Muscle of back (tissue), 11 donors: ENCODE results near the gene SV2C. TPM values are rescaled to one million over a fixed set of nuclear protein-coding genes. Genes with fewer than 3 reads are reported as not detected.
"Not testable (repeated sequence)": the region's sequence is repeated elsewhere in the genome, so short reads cannot be mapped to it uniquely, and the experiment has no call there.

Experiments used
- DNase-seq, 3 donors: peaks; one replicate each; pipeline versions ENCODE4 v3.0.0 to v3.0.0-alpha.2; 2013
- polyA plus RNA-seq, 10 donors: library from polyadenylated mRNA; unstranded; fragments of 120-200 nt; gene quantifications; one replicate each; pipeline ENCODE4 v1.2.1, GENCODE V29; 2013; ENCODE audit not compliant: insufficient read length in 10 of 10

Gene SV2C
- polyA plus RNA-seq, 10 donors: 0.03 to 0.23 (median 0.06) TPM; not detected in 1

- DNase-seq: peak in 2 of 3 donors; percentile 19 to 27
These were observed 116.4 kb downstream of the SV2C start for GRCh38 chr5:76199336-76200318.

- no peak for DNase-seq
These were observed 119.0 kb downstream of the SV2C start for GRCh38 chr5:76202182-76202581.

- DNase-seq: no peak
These were observed 121.0 kb downstream of the SV2C start for GRCh38 chr5:76204191-76204590.

GRCh38 chr5:76204713-76205112 is 121.5 kb downstream of the SV2C start:
- DNase-seq: no peak

GRCh38 chr5:76207120-76207519 is 123.9 kb downstream of the SV2C start:
- no peak for DNase-seq

GRCh38 chr5:76209297-76209696 is 126.1 kb downstream of the SV2C start:
- DNase-seq: no peak

GRCh38 chr5:76210946-76211345 is 127.8 kb downstream of the SV2C start:
- DNase-seq: peak in 1 of 3 donors; percentile 7

GRCh38 chr5:76213858-76214257 is 130.7 kb downstream of the SV2C start:
- DNase-seq: no peak

GRCh38 chr5:76216748-76217147 is 133.6 kb downstream of the SV2C start:
- no peak for DNase-seq

GRCh38 chr5:76219636-76220035 is 136.5 kb downstream of the SV2C start:
- DNase-seq: no peak

GRCh38 chr5:76221311-76221710 is 138.1 kb downstream of the SV2C start:
- DNase-seq: no peak

- no peak for DNase-seq
These were observed 139.1 kb downstream of the SV2C start for GRCh38 chr5:76222318-76222717.

- no peak for DNase-seq
These were observed 140.5 kb downstream of the SV2C start for GRCh38 chr5:76223696-76224095.

- no peak for DNase-seq
These were observed 141.7 kb downstream of the SV2C start for GRCh38 chr5:76224898-76225297.

- no peak for DNase-seq
These were observed 142.2 kb downstream of the SV2C start for GRCh38 chr5:76225336-76225735.

- no peak for DNase-seq
These were observed 146.7 kb downstream of the SV2C start for GRCh38 chr5:76229900-76230299.

GRCh38 chr5:76230711-76231285 is 147.6 kb downstream of the SV2C start:
- DNase-seq: no peak

GRCh38 chr5:76234665-76235064 is 151.5 kb downstream of the SV2C start:
- no peak for DNase-seq

GRCh38 chr5:76236684-76237083 is 153.5 kb downstream of the SV2C start:
- no peak for DNase-seq

- no peak for DNase-seq
These were observed 157.2 kb downstream of the SV2C start for GRCh38 chr5:76240336-76240735.

- not testable (repeated sequence) for DNase-seq
These were observed 159.0 kb downstream of the SV2C start for GRCh38 chr5:76242155-76242554.

- DNase-seq: no peak
These were observed 162.4 kb downstream of the SV2C start for GRCh38 chr5:76245590-76245989.

GRCh38 chr5:76249621-76250020 is 166.4 kb downstream of the SV2C start:
- DNase-seq: no peak
